Neuronal stem cell (in vitro differentiated cells): ENCODE measurements around the gene COLEC11.
"Not testable (repeated sequence)": the region's sequence is repeated elsewhere in the genome, so short reads cannot be mapped to it uniquely, and the experiment has no call there.

Source experiments
- DNase-seq: peaks from one replicate; pipeline ENCODE4 v3.0.0-alpha.2; 2013; ENCODE audit warnings: low spot score
- H2AFZ ChIP-seq: one replicate; pipeline ENCODE4 v1.6.1; 2013; ENCODE audit warnings: mild to moderate bottlenecking, low read length, inconsistent platforms
- H2AK5ac ChIP-seq: 2 replicates; pipeline ENCODE4 v1.6.1; 2013; ENCODE audit warnings: low read depth, mild to moderate bottlenecking, inconsistent platforms, low read length, moderate library complexity, mixed read lengths
- H2BK120ac ChIP-seq: 2 replicates; pipeline ENCODE4 v1.6.1; 2013; ENCODE audit warnings: low read depth, mild to moderate bottlenecking, inconsistent platforms, low read length, moderate library complexity, mixed read lengths
- H2BK12ac ChIP-seq: one replicate; pipeline ENCODE4 v1.6.1; 2013; ENCODE audit warnings: low read length, inconsistent platforms
- H2BK15ac ChIP-seq: 2 replicates; pipeline ENCODE4 v1.6.1; 2013; ENCODE audit warnings: mild to moderate bottlenecking, low read length, inconsistent platforms, mixed read lengths
- H2BK5ac ChIP-seq: one replicate; pipeline ENCODE4 v1.6.1; 2013; ENCODE audit warnings: inconsistent platforms, mild to moderate bottlenecking, low read length, moderate library complexity
- H3K14ac ChIP-seq: one replicate; pipeline ENCODE4 v1.6.1; 2013; ENCODE audit warnings: low read length, inconsistent platforms
- H3K18ac ChIP-seq: 2 replicates; pipeline ENCODE4 v1.6.1; 2013; ENCODE audit warnings: low read length, inconsistent platforms
- H3K23ac ChIP-seq: 2 replicates; pipeline ENCODE4 v1.6.1; 2013; ENCODE audit warnings: low read depth, mild to moderate bottlenecking, mixed read lengths, low read length, inconsistent platforms; ENCODE audit not compliant: poor library complexity
- H3K27ac ChIP-seq: replicated peaks from 3 replicates; pipeline ENCODE4 v1.5.1; 2013; ENCODE audit warnings: low read length, inconsistent platforms
- H3K27me3 ChIP-seq, 3 experiments: 2 replicates each; pipeline ENCODE4 v1.6.1; 2013; ENCODE audit warnings: low read length in 3 of 3, mild to moderate bottlenecking in 2 of 3, inconsistent platforms in 1 of 3, low read depth in 1 of 3, mixed read lengths in 1 of 3, moderate library complexity in 1 of 3; ENCODE audit not compliant: control insufficient read depth in 3 of 3, insufficient read depth in 3 of 3
- H3K36me3 ChIP-seq, 2 donors: replicated peaks in 1 of 2; 2 replicates each; pipeline ENCODE4 v1.6.1; 2013; ENCODE audit warnings: low read length in 2 of 2; ENCODE audit not compliant: control insufficient read depth in 2 of 2, insufficient read depth in 2 of 2
- H3K4ac ChIP-seq: 2 replicates; pipeline ENCODE4 v1.6.1; 2013; ENCODE audit warnings: inconsistent platforms, mild to moderate bottlenecking, low read length, moderate library complexity
- H3K4me1 ChIP-seq, 2 donors: 1 replicate in 1 of 2; 2 replicates in 1 of 2; pipeline ENCODE4 v1.6.1; 2013; ENCODE audit warnings: low read length in 2 of 2, low read depth in 1 of 2; ENCODE audit not compliant: control insufficient read depth in 2 of 2, insufficient read depth in 1 of 2
- H3K4me2 ChIP-seq: one replicate; pipeline ENCODE4 v1.6.1; 2013; ENCODE audit warnings: mild to moderate bottlenecking, low read length, inconsistent platforms; ENCODE audit not compliant: insufficient read depth, poor library complexity, severe bottlenecking
- H3K4me3 ChIP-seq, 2 donors: 2 replicates each; pipeline ENCODE4 v1.5.1; 2013; ENCODE audit warnings: low read length in 2 of 2, mild to moderate bottlenecking in 2 of 2, inconsistent platforms in 1 of 2, moderate library complexity in 1 of 2
- H3K79me1 ChIP-seq: one replicate; pipeline ENCODE4 v1.6.1; 2013; ENCODE audit warnings: low read depth, mild to moderate bottlenecking, inconsistent platforms, low read length, moderate library complexity
- H3K9ac ChIP-seq: one replicate; pipeline ENCODE4 v1.6.1; 2013; ENCODE audit warnings: mild to moderate bottlenecking, low read depth, low read length, inconsistent platforms; ENCODE audit not compliant: poor library complexity
- H3K9me3 ChIP-seq, 2 donors: replicated peaks in 1 of 2; 2 replicates each; pipeline versions ENCODE3 to v1.6.1; 2013; ENCODE audit warnings: low read length in 2 of 2, mild to moderate bottlenecking in 2 of 2, inconsistent platforms in 1 of 2, low read depth in 1 of 2, mixed read lengths in 1 of 2, moderate library complexity in 1 of 2; ENCODE audit not compliant: control insufficient read depth in 2 of 2, insufficient read depth in 1 of 2
- H4K8ac ChIP-seq: one replicate; pipeline ENCODE4 v1.6.1; 2013; ENCODE audit warnings: low read depth, mild to moderate bottlenecking, inconsistent platforms, low read length, moderate library complexity
- H4K91ac ChIP-seq: one replicate; pipeline ENCODE4 v1.6.1; 2013; ENCODE audit warnings: low read length, low read depth, mild to moderate bottlenecking, inconsistent platforms; ENCODE audit not compliant: poor library complexity
- WGBS, 2 donors: extraction: QIAGEN DNeasy Blood & Tissue Kit; methylation state at CpG; one replicate each; pipeline ENCODE4 v1.1.7; 2013; ENCODE audit warnings: missing lambda C conversion rate in 2 of 2, mixed read lengths in 1 of 2; ENCODE audit not compliant: insufficient read length in 2 of 2, insufficient replicate concordance in 1 of 2; ENCODE audit errors: extremely low coverage in 2 of 2; 5-methylcytosine and 5-hydroxymethylcytosine counted together

COLEC11 gene

DNA sequence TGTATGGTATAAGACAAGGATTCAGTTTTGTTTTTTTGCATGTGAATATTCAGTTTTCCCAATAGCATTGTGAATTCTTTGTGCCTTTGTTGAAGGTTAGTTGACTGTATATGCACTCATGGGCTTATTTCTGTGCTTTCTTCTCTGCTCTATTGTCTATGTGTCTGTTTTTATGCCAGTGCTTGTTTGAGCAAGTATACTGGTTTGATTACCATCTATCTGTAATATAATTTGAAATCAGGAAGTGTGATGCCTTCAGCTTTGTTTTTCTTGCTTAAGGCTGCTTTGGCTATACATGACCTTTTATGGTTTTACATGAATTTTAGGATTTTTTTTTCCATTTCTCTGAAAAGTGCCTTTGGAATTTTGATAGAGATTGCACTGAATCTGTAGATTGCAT is 23.5 kb downstream of the COLEC11 start:
- Histone ChIP-seq H3K4me3 (no peak overlapping the region), H2AFZ (no peak overlapping the region), H3K27ac (no peak overlapping the region), H2BK15ac (no peak overlapping the region), H4K8ac (no peak overlapping the region), H2AK5ac (no peak overlapping the region), H3K9ac (no peak overlapping the region), H3K79me1 (no peaks in the 10 kb centered on the region), H3K23ac (no peak overlapping the region), H3K4ac (no peak overlapping the region), H2BK5ac (no peak overlapping the region), H3K36me3 (peaks cover 0 to 3% of the 10 kb centered on the region in 2 donors), H3K4me1 (no peaks in the 10 kb centered on the region), H3K4me2 (no peak overlapping the region), H3K27me3 (no peaks in the 10 kb centered on the region), H2BK120ac (no peak overlapping the region), H4K91ac (no peak overlapping the region), H3K18ac (no peak overlapping the region), H3K14ac (no peak overlapping the region), H2BK12ac (no peak overlapping the region), H3K9me3 (peaks cover 3 to 8% of the 10 kb centered on the region in 2 donors)
- DNase-seq = no peak

GRCh38 chr2:3619033-3619432 is 24.1 kb downstream of the COLEC11 start:
- no peak overlapping the region for H3K4me3 ChIP-seq
- no peak overlapping the region for H2BK5ac ChIP-seq
- WGBS, 2 donors = no CpG with 5 or more reads among the region's 2 CpGs
- no peak overlapping the region for H3K9ac ChIP-seq
- H3K36me3 ChIP-seq = no peaks in the 10 kb centered on the region
- DNase-seq = no peak
- no peak overlapping the region for H3K4me2 ChIP-seq
- H4K91ac ChIP-seq = no peak overlapping the region
- H2AK5ac ChIP-seq = no peak overlapping the region
- H3K18ac ChIP-seq = no peak overlapping the region
- H3K27ac ChIP-seq = no peak overlapping the region
- no peaks in the 10 kb centered on the region for H3K79me1 ChIP-seq
- no peak overlapping the region for H2AFZ ChIP-seq
- peaks cover 0 to 7% of the 10 kb centered on the region in 2 donors for H3K9me3 ChIP-seq
- H2BK15ac ChIP-seq = no peak overlapping the region
- H3K4ac ChIP-seq = no peak overlapping the region
- no peak overlapping the region for H3K14ac ChIP-seq
- no peak overlapping the region for H2BK120ac ChIP-seq
- no peak overlapping the region for H3K23ac ChIP-seq
- H3K27me3 ChIP-seq = no peaks in the 10 kb centered on the region
- H2BK12ac ChIP-seq = no peak overlapping the region
- no peak overlapping the region for H4K8ac ChIP-seq
- H3K4me1 ChIP-seq = no peaks in the 10 kb centered on the region

- H4K91ac ChIP-seq, H2BK5ac ChIP-seq, H3K23ac ChIP-seq, H3K9me3 ChIP-seq, H3K27me3 ChIP-seq, H3K79me1 ChIP-seq, H3K4me1 ChIP-seq, H3K4me3 ChIP-seq, H2BK12ac ChIP-seq, H3K27ac ChIP-seq, H2BK120ac ChIP-seq, DNase-seq, H4K8ac ChIP-seq, H2AFZ ChIP-seq, H3K36me3 ChIP-seq, H3K4ac ChIP-seq, H3K4me2 ChIP-seq, H3K14ac ChIP-seq, H2AK5ac ChIP-seq, H2BK15ac ChIP-seq, H3K18ac ChIP-seq, H3K9ac ChIP-seq: not testable (repeated sequence)
- WGBS, 2 donors = no CpG with 5 or more reads among the region's 9 CpGs
These were observed 24.7 kb downstream of the COLEC11 start for GRCh38 chr2:3619661-3620060.

GRCh38 chr2:3620834-3621233 is 25.9 kb downstream of the COLEC11 start:
- no CpG with 5 or more reads among the region's 5 CpGs for WGBS, 2 donors
- H3K9me3 ChIP-seq = peaks cover 0 to 4% of the 10 kb centered on the region in 2 donors
- no peaks in the 10 kb centered on the region for H3K79me1 ChIP-seq
- no peak overlapping the region for H4K91ac ChIP-seq
- H3K4ac ChIP-seq = no peak overlapping the region
- H3K18ac ChIP-seq = no peak overlapping the region
- H3K27ac ChIP-seq = no peak overlapping the region
- no peak overlapping the region for H2BK12ac ChIP-seq
- H3K4me2 ChIP-seq = no peak overlapping the region
- H3K27me3 ChIP-seq = no peaks in the 10 kb centered on the region
- H3K4me3 ChIP-seq = no peak overlapping the region
- H2AFZ ChIP-seq = no peak overlapping the region
- no peak overlapping the region for H3K23ac ChIP-seq
- H2BK5ac ChIP-seq = no peak overlapping the region
- no peak for DNase-seq
- no peaks in the 10 kb centered on the region for H3K36me3 ChIP-seq
- H2BK120ac ChIP-seq = no peak overlapping the region
- no peak overlapping the region for H2BK15ac ChIP-seq
- no peak overlapping the region for H4K8ac ChIP-seq
- no peak overlapping the region for H3K14ac ChIP-seq
- H2AK5ac ChIP-seq = no peak overlapping the region
- H3K4me1 ChIP-seq = no peaks in the 10 kb centered on the region
- no peak overlapping the region for H3K9ac ChIP-seq
